ENCODE measurements around the gene PAX3.
A peak's percentile ranks its signal among the peaks of the same experiment; 100 is the strongest.

The PAX3 gene

GRCh38 chr2:222284466-222284865 lies 14.3 kb downstream of the PAX3 start:
- no peaks in the 10 kb centered on the region for H3K79me2 ChIP-seq (ENCODE audit: control insufficient read depth, insufficient read depth, low read length)
- no peak overlapping the region for H4K5ac ChIP-seq (ENCODE audit: low read length)
- no peaks in the 10 kb centered on the region for H3K79me1 ChIP-seq (ENCODE audit: low read length)
- no peak overlapping the region for H2BK15ac ChIP-seq (replicated peaks; ENCODE audit: low read depth)
- no peak overlapping the region for H3K27ac ChIP-seq (ENCODE audit: low read depth, low read length)
- H4K8ac ChIP-seq (ENCODE audit: low read depth, low read length) = no peak overlapping the region
- H3K18ac ChIP-seq (ENCODE audit: low read length) = no peak overlapping the region
- DNase-seq = no peak
- no peak overlapping the region for H3K4me3 ChIP-seq (ENCODE audit: low read length)
- H2BK120ac ChIP-seq (ENCODE audit: low read depth, low read length) = no peak overlapping the region
- H3K27me3 ChIP-seq (ENCODE audit: insufficient read depth, low read length, poor library complexity) = peaks cover 17% of the 10 kb centered on the region
- H3K4me1 ChIP-seq (ENCODE audit: control insufficient read depth, low read depth, low read length) = no peaks in the 10 kb centered on the region
- no peaks in the 10 kb centered on the region for H3K36me3 ChIP-seq (ENCODE audit: control insufficient read depth, insufficient read depth, low read length)
- no peak overlapping the region for H3K23ac ChIP-seq (ENCODE audit: low read length)
- H2BK5ac ChIP-seq (ENCODE audit: low read length) = no peak overlapping the region
- no peak overlapping the region for H3K4ac ChIP-seq (ENCODE audit: low read depth, low read length)
- H3K4me2 ChIP-seq (ENCODE audit: low read length) = no peak overlapping the region
- H2AK5ac ChIP-seq (ENCODE audit: low read length) = no peak overlapping the region
- H3K9ac ChIP-seq (ENCODE audit: low read length) = no peak overlapping the region
- no CpG with 5 or more reads among the region's 3 CpGs for WGBS (ENCODE audit: extremely low coverage, insufficient coverage, low lambda C conversion rate)
- no peak overlapping the region for H3K56ac ChIP-seq (ENCODE audit: low read length)

GRCh38 chr2:222283634-222284033 lies 15.2 kb downstream of the PAX3 start:
- Histone ChIP-seq H3K4me1 (ENCODE audit: control insufficient read depth, low read depth, low read length) (no peaks in the 10 kb centered on the region), H2AK5ac (ENCODE audit: low read length) (no peak overlapping the region), H3K4me2 (ENCODE audit: low read length) (no peak overlapping the region), H3K56ac (ENCODE audit: low read length) (no peak overlapping the region), H2BK15ac (replicated peaks; ENCODE audit: low read depth) (no peak overlapping the region), H3K79me2 (ENCODE audit: control insufficient read depth, insufficient read depth, low read length) (no peaks in the 10 kb centered on the region), H3K27me3 (ENCODE audit: insufficient read depth, low read length, poor library complexity) (peaks cover 10% of the 10 kb centered on the region), H4K8ac (ENCODE audit: low read depth, low read length) (no peak overlapping the region), H3K79me1 (ENCODE audit: low read length) (no peaks in the 10 kb centered on the region), H2BK120ac (ENCODE audit: low read depth, low read length) (no peak overlapping the region), H3K4ac (ENCODE audit: low read depth, low read length) (no peak overlapping the region), H3K4me3 (ENCODE audit: low read length) (no peak overlapping the region), H3K18ac (ENCODE audit: low read length) (no peak overlapping the region), H3K9ac (ENCODE audit: low read length) (no peak overlapping the region), H3K23ac (ENCODE audit: low read length) (no peak overlapping the region), H4K5ac (ENCODE audit: low read length) (no peak overlapping the region), H2BK5ac (ENCODE audit: low read length) (no peak overlapping the region), H3K36me3 (ENCODE audit: control insufficient read depth, insufficient read depth, low read length) (no peaks in the 10 kb centered on the region), H3K27ac (ENCODE audit: low read depth, low read length) (no peak overlapping the region)
- peak; percentile 40 for DNase-seq
- WGBS (ENCODE audit: extremely low coverage, insufficient coverage, low lambda C conversion rate) = no CpG with 5 or more reads among the region's 8 CpGs

- Histone ChIP-seq H3K36me3 (ENCODE audit: control insufficient read depth, insufficient read depth, low read length) (no peaks in the 10 kb centered on the region), H3K4ac (ENCODE audit: low read depth, low read length) (no peak overlapping the region), H2BK15ac (replicated peaks; ENCODE audit: low read depth) (no peak overlapping the region), H3K4me2 (ENCODE audit: low read length) (no peak overlapping the region), H2AK5ac (ENCODE audit: low read length) (no peak overlapping the region), H3K9ac (ENCODE audit: low read length) (no peak overlapping the region), H3K27me3 (ENCODE audit: insufficient read depth, low read length, poor library complexity) (peaks cover 4% of the 10 kb centered on the region), H3K27ac (ENCODE audit: low read depth, low read length) (no peak overlapping the region), H3K79me2 (ENCODE audit: control insufficient read depth, insufficient read depth, low read length) (no peaks in the 10 kb centered on the region), H4K5ac (ENCODE audit: low read length) (no peak overlapping the region), H3K23ac (ENCODE audit: low read length) (no peak overlapping the region), H4K8ac (ENCODE audit: low read depth, low read length) (no peak overlapping the region), H3K4me3 (ENCODE audit: low read length) (no peak overlapping the region), H3K56ac (ENCODE audit: low read length) (no peak overlapping the region), H3K18ac (ENCODE audit: low read length) (no peak overlapping the region), H2BK120ac (ENCODE audit: low read depth, low read length) (no peak overlapping the region), H3K79me1 (ENCODE audit: low read length) (no peaks in the 10 kb centered on the region), H3K4me1 (ENCODE audit: control insufficient read depth, low read depth, low read length) (no peaks in the 10 kb centered on the region), H2BK5ac (ENCODE audit: low read length) (no peak overlapping the region)
- DNase-seq = no peak
Observed at GRCh38 chr2:222281506-222281905, 17.3 kb downstream of the PAX3 start.

DNA sequence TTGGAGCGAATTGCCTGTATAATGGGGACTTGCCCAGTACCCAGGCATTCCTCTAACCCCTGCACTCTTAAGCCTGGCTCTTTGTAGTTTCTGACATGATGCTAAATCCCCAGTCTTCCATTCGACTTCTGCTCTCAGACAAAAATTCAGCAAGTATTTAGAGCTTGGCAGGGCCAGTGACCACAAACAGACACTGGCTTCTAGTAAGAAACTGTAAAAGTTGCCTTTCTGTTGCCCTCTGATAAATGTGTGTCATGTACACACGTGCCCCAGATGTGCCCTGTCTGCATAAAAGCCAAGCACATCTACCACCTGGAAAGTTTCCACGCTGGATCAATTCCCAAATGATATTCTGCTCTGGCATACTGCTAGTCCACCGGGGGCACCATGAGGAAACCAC lies 18.0 kb downstream of the PAX3 start:
- H3K4me2 ChIP-seq (ENCODE audit: low read length) = no peak overlapping the region
- no peak overlapping the region for H2BK15ac ChIP-seq (replicated peaks; ENCODE audit: low read depth)
- no peak overlapping the region for H3K56ac ChIP-seq (ENCODE audit: low read length)
- no peaks in the 10 kb centered on the region for H3K79me2 ChIP-seq (ENCODE audit: control insufficient read depth, insufficient read depth, low read length)
- H3K4ac ChIP-seq (ENCODE audit: low read depth, low read length) = no peak overlapping the region
- no peak for DNase-seq
- no peaks in the 10 kb centered on the region for H3K4me1 ChIP-seq (ENCODE audit: control insufficient read depth, low read depth, low read length)
- no peak overlapping the region for H3K4me3 ChIP-seq (ENCODE audit: low read length)
- H3K23ac ChIP-seq (ENCODE audit: low read length) = no peak overlapping the region
- no peak overlapping the region for H3K18ac ChIP-seq (ENCODE audit: low read length)
- H4K8ac ChIP-seq (ENCODE audit: low read depth, low read length) = no peak overlapping the region
- H4K5ac ChIP-seq (ENCODE audit: low read length) = no peak overlapping the region
- no CpG with 5 or more reads among the region's 5 CpGs for WGBS (ENCODE audit: extremely low coverage, insufficient coverage, low lambda C conversion rate)
- H3K9ac ChIP-seq (ENCODE audit: low read length) = no peak overlapping the region
- H3K27ac ChIP-seq (ENCODE audit: low read depth, low read length) = no peak overlapping the region
- H2AK5ac ChIP-seq (ENCODE audit: low read length) = no peak overlapping the region
- H3K27me3 ChIP-seq (ENCODE audit: insufficient read depth, low read length, poor library complexity) = peaks cover 4% of the 10 kb centered on the region
- H2BK120ac ChIP-seq (ENCODE audit: low read depth, low read length) = no peak overlapping the region
- no peak overlapping the region for H2BK5ac ChIP-seq (ENCODE audit: low read length)
- no peaks in the 10 kb centered on the region for H3K36me3 ChIP-seq (ENCODE audit: control insufficient read depth, insufficient read depth, low read length)
- no peaks in the 10 kb centered on the region for H3K79me1 ChIP-seq (ENCODE audit: low read length)

DNA sequence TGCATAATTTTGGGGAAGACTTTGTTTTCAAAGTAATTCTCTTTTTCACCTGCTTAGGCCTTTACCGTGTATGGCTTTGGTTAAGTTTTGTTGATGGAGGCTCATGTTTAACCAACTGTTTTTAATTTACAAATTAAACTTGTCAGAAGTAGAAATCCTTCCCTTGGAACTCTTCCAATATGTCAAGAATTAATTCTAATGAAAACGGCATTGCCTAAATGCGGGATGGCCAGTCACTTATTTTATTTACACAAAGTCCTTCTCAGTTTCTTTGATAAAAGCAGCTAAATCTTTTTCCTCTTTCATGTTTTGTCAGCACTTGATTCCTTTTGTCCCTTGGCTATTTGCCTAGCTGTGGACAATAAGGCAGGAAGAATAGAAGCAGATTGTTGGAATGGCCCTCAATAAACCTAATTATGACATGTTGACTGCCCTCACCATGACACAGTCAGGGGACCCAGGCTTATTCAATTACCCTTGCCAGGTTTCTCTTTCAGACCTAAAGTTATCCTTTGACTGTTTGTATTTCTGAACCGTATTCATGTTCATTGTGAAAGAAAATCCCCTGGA lies 26.3 kb downstream of the PAX3 start:
- Histone ChIP-seq H4K8ac (ENCODE audit: low read depth, low read length) (no peak overlapping the region), H2BK120ac (ENCODE audit: low read depth, low read length) (no peak overlapping the region)

DNA sequence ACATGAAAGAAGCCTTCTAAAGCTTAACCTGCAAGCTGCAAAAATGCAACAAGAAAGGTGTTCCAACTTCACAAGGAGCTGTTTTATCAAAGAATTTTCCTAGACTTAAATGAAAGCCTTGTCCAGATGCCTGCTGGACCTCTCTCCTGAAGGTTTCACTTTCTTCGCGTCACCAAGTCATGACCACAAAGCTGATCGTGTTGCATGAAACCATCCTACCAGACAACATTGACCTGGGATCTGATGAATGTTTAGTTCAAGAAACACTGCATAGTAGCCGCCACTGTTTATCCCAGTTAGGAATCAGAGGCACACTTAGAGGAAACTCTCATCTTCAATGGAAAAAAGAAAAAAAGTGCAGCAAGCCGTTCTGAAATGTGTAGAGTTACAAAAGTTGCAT lies 26.9 kb downstream of the PAX3 start:
- H3K56ac ChIP-seq (ENCODE audit: low read length) = no peak overlapping the region
- H3K79me1 ChIP-seq (ENCODE audit: low read length) = no peaks in the 10 kb centered on the region
- H3K4ac ChIP-seq (ENCODE audit: low read depth, low read length) = no peak overlapping the region
- H2AK5ac ChIP-seq (ENCODE audit: low read length) = no peak overlapping the region
- H2BK5ac ChIP-seq (ENCODE audit: low read length) = no peak overlapping the region
- no peak overlapping the region for H3K4me3 ChIP-seq (ENCODE audit: low read length)
- H3K23ac ChIP-seq (ENCODE audit: low read length) = no peak overlapping the region
- no peak overlapping the region for H3K4me2 ChIP-seq (ENCODE audit: low read length)
- DNase-seq = no peak
- H3K36me3 ChIP-seq (ENCODE audit: control insufficient read depth, insufficient read depth, low read length) = no peaks in the 10 kb centered on the region
- no peaks in the 10 kb centered on the region for H3K79me2 ChIP-seq (ENCODE audit: control insufficient read depth, insufficient read depth, low read length)
- H3K9ac ChIP-seq (ENCODE audit: low read length) = no peak overlapping the region
- H3K27ac ChIP-seq (ENCODE audit: low read depth, low read length) = no peak overlapping the region
- no peaks in the 10 kb centered on the region for H3K4me1 ChIP-seq (ENCODE audit: control insufficient read depth, low read depth, low read length)
- no CpG with 5 or more reads among the region's 5 CpGs for WGBS (ENCODE audit: extremely low coverage, insufficient coverage, low lambda C conversion rate)
- no peak overlapping the region for H4K8ac ChIP-seq (ENCODE audit: low read depth, low read length)
- H4K5ac ChIP-seq (ENCODE audit: low read length) = no peak overlapping the region
- no peak overlapping the region for H2BK120ac ChIP-seq (ENCODE audit: low read depth, low read length)
- no peak overlapping the region for H3K18ac ChIP-seq (ENCODE audit: low read length)
- no peak overlapping the region for H2BK15ac ChIP-seq (replicated peaks; ENCODE audit: low read depth)
- no peaks in the 10 kb centered on the region for H3K27me3 ChIP-seq (ENCODE audit: insufficient read depth, low read length, poor library complexity)

More for the DNA sequence above, 26.3 kb downstream of the PAX3 start:
- Histone ChIP-seq H3K79me1 (ENCODE audit: low read length) (no peaks in the 10 kb centered on the region), H3K4me2 (ENCODE audit: low read length) (no peak overlapping the region), H3K36me3 (ENCODE audit: control insufficient read depth, insufficient read depth, low read length) (no peaks in the 10 kb centered on the region), H3K4me3 (ENCODE audit: low read length) (no peak overlapping the region), H3K27ac (ENCODE audit: low read depth, low read length) (no peak overlapping the region), H3K4ac (ENCODE audit: low read depth, low read length) (no peak overlapping the region), H3K56ac (ENCODE audit: low read length) (no peak overlapping the region), H3K79me2 (ENCODE audit: control insufficient read depth, insufficient read depth, low read length) (no peaks in the 10 kb centered on the region), H3K4me1 (ENCODE audit: control insufficient read depth, low read depth, low read length) (no peaks in the 10 kb centered on the region), H2BK5ac (ENCODE audit: low read length) (no peak overlapping the region), H4K5ac (ENCODE audit: low read length) (no peak overlapping the region), H3K18ac (ENCODE audit: low read length) (no peak overlapping the region), H3K9ac (ENCODE audit: low read length) (no peak overlapping the region), H3K27me3 (ENCODE audit: insufficient read depth, low read length, poor library complexity) (no peaks in the 10 kb centered on the region), H2BK15ac (replicated peaks; ENCODE audit: low read depth) (no peak overlapping the region), H3K23ac (ENCODE audit: low read length) (no peak overlapping the region), H2AK5ac (ENCODE audit: low read length) (no peak overlapping the region)
- no CpG with 5 or more reads among the region's 4 CpGs for WGBS (ENCODE audit: extremely low coverage, insufficient coverage, low lambda C conversion rate)
- no peak for DNase-seq
